CD4-positive, CD25-positive, alpha-beta regulatory T cell (primary cell): ENCODE data around the gene GATA3. TPM values are rescaled to one million over a fixed set of nuclear protein-coding genes. Genes with fewer than 3 reads are reported as not detected.
"Not testable (repeated sequence)": the region's sequence is repeated elsewhere in the genome, so short reads cannot be mapped to it uniquely, and the experiment has no call there.

Source experiments
- ATAC-seq, 2 donors: fragments of 150-1000 bp; cut with Tn5 transposase; one replicate each; pipeline ENCODE4 v1.10.0; 2021; ENCODE audit warnings: low read depth in 2 of 2, moderate number of reproducible peaks in 2 of 2, moderate library complexity in 1 of 2
- DNase-seq, 3 donors: peaks; one replicate each; pipeline versions ENCODE4 v3.0.0 to v3.0.0-alpha.2; 2012 to 2022; ENCODE audit warnings: mixed read lengths in 1 of 3
- H3K27ac ChIP-seq: one replicate; pipeline ENCODE4 v1.7.0; 2013; ENCODE audit warnings: mild to moderate bottlenecking, low read length; ENCODE audit not compliant: insufficient read depth, poor library complexity, severe bottlenecking
- H3K27me3 ChIP-seq: one replicate; pipeline ENCODE4 v1.7.0; 2013; ENCODE audit warnings: low read length; ENCODE audit not compliant: control insufficient read depth, insufficient read depth
- H3K36me3 ChIP-seq: one replicate; pipeline ENCODE4 v1.7.0; 2013; ENCODE audit warnings: mild to moderate bottlenecking, low read length, moderate library complexity; ENCODE audit not compliant: control insufficient read depth, insufficient read depth
- H3K4me1 ChIP-seq: 2 replicates; pipeline ENCODE4 v1.7.0; 2013; ENCODE audit warnings: mild to moderate bottlenecking, low read length; ENCODE audit not compliant: insufficient read depth, control insufficient read depth, poor library complexity, severe bottlenecking
- H3K4me3 ChIP-seq: one replicate; pipeline ENCODE4 v1.7.0; 2013; ENCODE audit warnings: low read depth, mild to moderate bottlenecking, low read length, moderate library complexity
- H3K9me3 ChIP-seq, 2 experiments: 1 replicate in 1 of 2; 2 replicates in 1 of 2; pipeline ENCODE4 v1.7.0; 2013; ENCODE audit warnings: low read length in 2 of 2, mild to moderate bottlenecking in 1 of 2, moderate library complexity in 1 of 2; ENCODE audit not compliant: control insufficient read depth in 2 of 2
- H3K27ac Mint-ChIP-seq, 3 donors: one replicate each; pipeline ENCODE4 v1.8.0; 2020 to 2022; ENCODE audit warnings: mild to moderate bottlenecking in 3 of 3, mixed read lengths in 3 of 3, moderate library complexity in 2 of 3
- H3K27me3 Mint-ChIP-seq: one replicate; pipeline ENCODE4 v1.8.0; 2022; ENCODE audit warnings: mild to moderate bottlenecking, mixed read lengths
- H3K36me3 Mint-ChIP-seq: one replicate; pipeline ENCODE4 v1.8.0; 2020; ENCODE audit warnings: mixed read lengths
- H3K4me1 Mint-ChIP-seq, 4 donors: one replicate each; pipeline ENCODE4 v1.8.0; 2020 to 2022; ENCODE audit warnings: mixed read lengths in 4 of 4, mild to moderate bottlenecking in 1 of 4
- H3K4me3 Mint-ChIP-seq, 4 donors: one replicate each; pipeline ENCODE4 v1.8.0; 2020 to 2022; ENCODE audit warnings: mild to moderate bottlenecking in 4 of 4, mixed read lengths in 4 of 4, moderate library complexity in 3 of 4
- H3K9me3 Mint-ChIP-seq, 7 donors: one replicate each; pipeline ENCODE4 v1.8.0; 2020 to 2022; ENCODE audit warnings: mixed read lengths in 7 of 7, mild to moderate bottlenecking in 3 of 7, moderate library complexity in 2 of 7
- polyA plus RNA-seq, 4 donors: library from polyadenylated mRNA; unstranded; fragments of 300-500 nt; fragmentation: Illumina TruSeq; gene quantifications; one replicate each; pipeline ENCODE4 v1.2.3, GENCODE V29; 2021
- total RNA-seq: library from RNA; stranded (reverse); gene quantifications from one replicate; pipeline ENCODE4 v1.2.3, GENCODE V29; 2022

GATA3 gene
- total and polyA plus RNA-seq, 5 donors from 2014 or later = 32.9 to 182 (median 47.3) TPM

GRCh38 chr10:8023321-8023720, 31.2 kb upstream of the GATA3 start:
- H3K9me3 ChIP-seq = no peaks in the 10 kb centered on the region
- no peaks in the 10 kb centered on the region for H3K9me3 Mint-ChIP-seq
- H3K27me3 Mint-ChIP-seq = peaks cover 20% of the 10 kb centered on the region
- no peak overlapping the region for H3K4me3 Mint-ChIP-seq
- no peaks in the 10 kb centered on the region for H3K36me3 ChIP-seq
- peaks cover 3% of the 10 kb centered on the region for H3K27me3 ChIP-seq
- no peak overlapping the region for H3K27ac Mint-ChIP-seq
- peaks cover 4% of the 10 kb centered on the region for H3K4me1 ChIP-seq
- DNase-seq = no peak
- H3K4me3 ChIP-seq = no peak overlapping the region
- peaks cover 3 to 9% (median 6%) of the 10 kb centered on the region in 4 donors for H3K4me1 Mint-ChIP-seq
- ATAC-seq = no peak
- no peaks in the 10 kb centered on the region for H3K36me3 Mint-ChIP-seq
- H3K27ac ChIP-seq = no peak overlapping the region

GRCh38 chr10:8023851-8024250, 30.6 kb upstream of the GATA3 start:
- Histone ChIP-seq H3K4me1 (peaks cover 4% of the 10 kb centered on the region), H3K27ac (no peak overlapping the region), H3K36me3 (no peaks in the 10 kb centered on the region), H3K4me3 (no peak overlapping the region), H3K9me3 (no peaks in the 10 kb centered on the region), H3K27me3 (peaks cover 3% of the 10 kb centered on the region)
- Mint-ChIP-seq H3K9me3 (no peaks in the 10 kb centered on the region), H3K27ac (no peak overlapping the region), H3K27me3 (peaks cover 20% of the 10 kb centered on the region), H3K4me1 (peaks cover 2 to 9% (median 6%) of the 10 kb centered on the region in 4 donors), H3K4me3 (no peak overlapping the region), H3K36me3 (no peaks in the 10 kb centered on the region)
- DNase-seq (no peak), ATAC-seq (no peak)

- Histone ChIP-seq H3K36me3 (no peaks in the 10 kb centered on the region), H3K9me3 (no peaks in the 10 kb centered on the region), H3K4me3 (peak overlapping the region; percentile 89), H3K27ac (no peak overlapping the region), H3K4me1 (peaks cover 4% of the 10 kb centered on the region), H3K27me3 (peaks cover 6% of the 10 kb centered on the region)
- DNase-seq (no peak), ATAC-seq (peak in 1 of 2 donors; percentile 18)
- H3K27ac Mint-ChIP-seq = peak overlapping the region in 2 of 3 donors; percentile 38 to 67
- peak overlapping the region; percentile 67 to 93 (median 72) for H3K4me3 Mint-ChIP-seq
- no peaks in the 10 kb centered on the region for H3K9me3 Mint-ChIP-seq
- no peaks in the 10 kb centered on the region for H3K36me3 Mint-ChIP-seq
- peaks cover 2 to 9% (median 6%) of the 10 kb centered on the region in 4 donors for H3K4me1 Mint-ChIP-seq
- H3K27me3 Mint-ChIP-seq = peaks cover 36% of the 10 kb centered on the region
These were observed 27.9 kb upstream of the GATA3 start for GRCh38 chr10:8026349-8027259.

GRCh38 chr10:8031211-8031610, 23.3 kb upstream of the GATA3 start:
- H3K9me3 ChIP-seq, ATAC-seq, DNase-seq, H3K4me3 ChIP-seq, H3K36me3 ChIP-seq, H3K36me3 Mint-ChIP-seq, H3K9me3 Mint-ChIP-seq, H3K27ac Mint-ChIP-seq, H3K27ac ChIP-seq: not testable (repeated sequence)
- H3K27me3 ChIP-seq = peaks cover 18% of the 10 kb centered on the region
- peak overlapping the region in 1 of 4 donors; percentile 26 for H3K4me3 Mint-ChIP-seq
- peaks cover 30% of the 10 kb centered on the region for H3K4me1 ChIP-seq
- H3K4me1 Mint-ChIP-seq = peaks cover 5 to 22% (median 12%) of the 10 kb centered on the region in 4 donors
- peaks cover 58% of the 10 kb centered on the region for H3K27me3 Mint-ChIP-seq

- Histone ChIP-seq H3K27ac (no peak overlapping the region), H3K27me3 (peaks cover 21% of the 10 kb centered on the region), H3K4me3 (no peak overlapping the region), H3K4me1 (peaks cover 37% of the 10 kb centered on the region), H3K9me3 (no peaks in the 10 kb centered on the region), H3K36me3 (no peaks in the 10 kb centered on the region)
- H3K9me3 Mint-ChIP-seq = peaks cover 0 to 4% (median 0%) of the 10 kb centered on the region in 7 donors
- H3K4me1 Mint-ChIP-seq = peaks cover 0 to 21% (median 11%) of the 10 kb centered on the region in 4 donors
- H3K27me3 Mint-ChIP-seq = peaks cover 62% of the 10 kb centered on the region
- peak overlapping the region in 2 of 4 donors; percentile 32 to 61 for H3K4me3 Mint-ChIP-seq
- no peak for DNase-seq
- no peak for ATAC-seq
- H3K27ac Mint-ChIP-seq = no peak overlapping the region
- no peaks in the 10 kb centered on the region for H3K36me3 Mint-ChIP-seq
These were observed 21.9 kb upstream of the GATA3 start for GRCh38 chr10:8032558-8032957.

GRCh38 chr10:8033812-8034465, 20.5 kb upstream of the GATA3 start:
- H3K9me3 ChIP-seq = no peaks in the 10 kb centered on the region
- no peaks in the 10 kb centered on the region for H3K36me3 ChIP-seq
- peaks cover 32% of the 10 kb centered on the region for H3K27me3 ChIP-seq
- H3K4me1 Mint-ChIP-seq = peaks cover 0 to 31% (median 18%) of the 10 kb centered on the region in 4 donors
- H3K9me3 Mint-ChIP-seq = peaks cover 0 to 10% (median 2%) of the 10 kb centered on the region in 7 donors
- peak in 1 of 2 donors; percentile 32 for ATAC-seq
- no peaks in the 10 kb centered on the region for H3K36me3 Mint-ChIP-seq
- peaks cover 76% of the 10 kb centered on the region for H3K27me3 Mint-ChIP-seq
- peaks cover 37% of the 10 kb centered on the region for H3K4me1 ChIP-seq
- DNase-seq = peak in 1 of 3 donors; percentile 8
- H3K4me3 Mint-ChIP-seq = peak overlapping the region in 3 of 4 donors; percentile 26 to 56 (median 38)
- no peak overlapping the region for H3K4me3 ChIP-seq
- H3K27ac Mint-ChIP-seq = no peak overlapping the region
- H3K27ac ChIP-seq = no peak overlapping the region

GRCh38 chr10:8034466-8035005, 20.0 kb upstream of the GATA3 start:
- Histone ChIP-seq H3K36me3 (no peaks in the 10 kb centered on the region), H3K4me1 (peaks cover 37% of the 10 kb centered on the region), H3K27me3 (peaks cover 38% of the 10 kb centered on the region), H3K4me3 (no peak overlapping the region), H3K27ac (no peak overlapping the region), H3K9me3 (no peaks in the 10 kb centered on the region)
- H3K36me3 Mint-ChIP-seq = no peaks in the 10 kb centered on the region
- peaks cover 82% of the 10 kb centered on the region for H3K27me3 Mint-ChIP-seq
- peaks cover 1 to 14% (median 5%) of the 10 kb centered on the region in 7 donors for H3K9me3 Mint-ChIP-seq
- DNase-seq = peak in 1 of 3 donors; percentile 18
- H3K4me3 Mint-ChIP-seq = peak overlapping the region in 3 of 4 donors; percentile 26 to 45 (median 31)
- peaks cover 5 to 33% (median 22%) of the 10 kb centered on the region in 4 donors for H3K4me1 Mint-ChIP-seq
- ATAC-seq = no peak
- H3K27ac Mint-ChIP-seq = no peak overlapping the region
